ENCODE data around the gene PACRG.

Gene PACRG

GRCh38 chr6:163063561-163063960, 335.8 kb downstream of the PACRG start:
- no peak for DNase-seq (ENCODE audit: low read depth)
- no peak for TF ChIP-seq CTCF (IDR thresholded peaks at IDR 0.05; ENCODE audit: insufficient read depth, low read depth, low read length, missing control alignments)
- H3K4me3 ChIP-seq (ENCODE audit: low read length) = no peak overlapping the region

- no peak for TF ChIP-seq CTCF (IDR thresholded peaks at IDR 0.05; ENCODE audit: insufficient read depth, low read depth, low read length, missing control alignments)
- no peak for DNase-seq (ENCODE audit: low read depth)
- no peak overlapping the region for H3K4me3 ChIP-seq (ENCODE audit: low read length)
Measured at GRCh38 chr6:163064397-163064796, 336.6 kb downstream of the PACRG start.

GRCh38 chr6:163066200-163066599, 338.4 kb downstream of the PACRG start:
- H3K4me3 ChIP-seq (ENCODE audit: low read length) = no peak overlapping the region
- TF ChIP-seq CTCF (IDR thresholded peaks at IDR 0.05; ENCODE audit: insufficient read depth, low read depth, low read length, missing control alignments) = no peak
- DNase-seq (ENCODE audit: low read depth) = no peak

GRCh38 chr6:163077134-163077533, 349.4 kb downstream of the PACRG start:
- DNase-seq (ENCODE audit: low read depth) = no peak
- H3K4me3 ChIP-seq (ENCODE audit: low read length) = no peak overlapping the region
- TF ChIP-seq CTCF (IDR thresholded peaks at IDR 0.05; ENCODE audit: insufficient read depth, low read depth, low read length, missing control alignments) = no peak

- TF ChIP-seq CTCF (IDR thresholded peaks at IDR 0.05; ENCODE audit: insufficient read depth, low read depth, low read length, missing control alignments) = no peak
- DNase-seq (ENCODE audit: low read depth) = no peak
Measured at GRCh38 chr6:163078712-163079111, 350.9 kb downstream of the PACRG start.

GRCh38 chr6:163080228-163080627, 352.5 kb downstream of the PACRG start:
- no peak for DNase-seq (ENCODE audit: low read depth)
- H3K4me3 ChIP-seq (ENCODE audit: low read length) = no peak overlapping the region
- no peak for TF ChIP-seq CTCF (IDR thresholded peaks at IDR 0.05; ENCODE audit: insufficient read depth, low read depth, low read length, missing control alignments)

More at GRCh38 chr6:163078712-163079111, 350.9 kb downstream of the PACRG start:
- no peak overlapping the region for H3K4me3 ChIP-seq (ENCODE audit: low read length)

GRCh38 chr6:163083141-163083540, 355.4 kb downstream of the PACRG start:
- TF ChIP-seq CTCF (IDR thresholded peaks at IDR 0.05; ENCODE audit: insufficient read depth, low read depth, low read length, missing control alignments) = no peak
- DNase-seq (ENCODE audit: low read depth) = no peak
- no peak overlapping the region for H3K4me3 ChIP-seq (ENCODE audit: low read length)
